Spleen (tissue), 7 donors: ENCODE results near the gene PLCD1.

ENCODE experiments used
- CTCF ChIP-seq, 11 experiments: fragments of 200-600 bp in 7 of 11; fragments of 450-650 bp in 4 of 11; sonication (generic) in 4 of 11; IDR thresholded peaks in 8 of 11; conservative IDR thresholded peaks in 3 of 11; 1 replicate in 7 of 11; 2 replicates in 4 of 11; pipeline versions ENCODE4 v1.4.0 to v1.8.0; 2016 to 2021; ENCODE audit warnings: antibody characterized with exemption in 11 of 11, inconsistent platforms in 4 of 11, mild to moderate bottlenecking in 1 of 11
- POLR2A ChIP-seq, 3 donors: fragments of 450-650 bp; IDR thresholded peaks; one replicate each; pipeline ENCODE4 v1.5.1; 2017; ENCODE audit warnings: antibody characterized with exemption in 3 of 3, mild to moderate bottlenecking in 1 of 3
- donor health status: DM: no; HTN: no; CAD: no; lungs with moderate emphysema.
- donor health status: DM: no; HTN: no; CAD: no.
- donor health status: DM: no; HTN: no; CAD: no.

GRCh38 chr3:38029400-38030125, at the start of gene PLCD1:
- TF ChIP-seq POLR2A (IDR thresholded peaks at IDR 0.05), result no peak
- TF ChIP-seq CTCF (IDR thresholded peaks at IDR 0.05 in 8 of 11, conservative IDR thresholded peaks at IDR 0.05 in 3 of 11), result peak in 2 of 11 experiments; percentile 11 to 17
